ENCODE measurements around the gene LTBP3.
A peak's percentile ranks its signal among the peaks of the same experiment; 100 is the strongest.

Gene LTBP3

DNA sequence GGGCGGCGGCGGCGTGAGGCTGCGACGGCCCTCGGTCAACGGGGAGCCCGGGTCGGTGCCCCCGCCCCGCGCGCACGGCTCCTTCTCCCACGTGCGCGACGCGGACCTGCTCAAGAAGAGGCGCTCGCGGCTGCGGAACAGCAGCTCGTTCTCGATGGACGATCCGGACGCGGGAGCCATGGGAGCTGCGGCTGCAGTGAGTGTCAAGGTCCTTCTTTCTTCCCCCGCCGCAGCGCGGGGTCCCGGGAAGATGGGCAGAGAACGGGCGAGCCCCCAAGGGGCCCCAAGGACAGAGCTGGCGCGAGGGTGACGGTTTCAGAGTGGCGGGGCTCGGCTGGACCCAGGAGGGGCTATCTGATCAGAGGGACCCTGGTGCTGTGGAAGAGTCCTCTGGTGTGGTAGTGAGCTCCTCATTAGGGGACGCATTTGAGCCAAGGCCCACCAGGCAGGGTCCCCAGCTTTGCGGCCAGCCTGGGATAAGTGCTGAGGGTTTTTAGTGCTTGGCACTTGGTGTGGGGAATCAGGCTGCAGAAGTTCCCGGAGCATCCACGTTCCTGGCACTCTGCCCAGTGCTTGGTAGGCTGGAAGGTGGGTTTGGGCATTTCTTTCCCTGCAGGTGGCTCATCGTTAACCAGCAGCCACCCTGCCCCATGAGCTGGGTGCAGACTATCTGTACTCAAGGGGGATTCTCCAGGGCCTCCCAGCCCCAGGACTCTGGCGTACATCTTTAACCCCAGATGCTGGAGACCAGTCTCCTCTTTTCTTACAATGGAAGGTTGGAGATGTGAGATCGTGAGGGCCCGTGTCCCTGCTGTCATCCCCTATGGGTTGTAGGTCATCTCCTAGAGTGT is 27.5 kb upstream of the LTBP3 start:
- ATAC-seq: no peak
- DNase-seq: no peak

DNA sequence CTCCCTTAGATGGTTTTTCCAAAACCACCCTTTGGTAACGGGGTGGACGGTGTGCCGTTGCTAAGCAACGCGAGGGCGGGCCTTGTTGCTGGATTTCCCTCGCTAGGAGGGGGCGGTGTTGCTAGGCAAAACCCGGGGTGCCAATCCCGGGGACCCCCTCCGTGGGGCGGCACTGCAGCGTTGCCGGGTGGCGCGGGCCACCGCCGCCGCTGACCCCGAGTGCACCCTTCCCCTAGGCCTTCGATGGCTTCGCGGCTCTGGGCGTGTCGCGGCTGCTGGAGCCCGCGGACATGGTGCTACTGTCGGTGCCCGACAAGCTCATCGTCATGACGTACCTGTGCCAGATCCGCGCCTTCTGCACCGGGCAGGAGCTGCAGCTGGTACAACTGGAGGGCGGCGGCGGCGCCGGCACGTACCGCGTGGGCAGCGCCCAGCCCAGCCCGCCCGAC is 26.6 kb upstream of the LTBP3 start:
- ATAC-seq: no peak
- no peak for DNase-seq

DNA sequence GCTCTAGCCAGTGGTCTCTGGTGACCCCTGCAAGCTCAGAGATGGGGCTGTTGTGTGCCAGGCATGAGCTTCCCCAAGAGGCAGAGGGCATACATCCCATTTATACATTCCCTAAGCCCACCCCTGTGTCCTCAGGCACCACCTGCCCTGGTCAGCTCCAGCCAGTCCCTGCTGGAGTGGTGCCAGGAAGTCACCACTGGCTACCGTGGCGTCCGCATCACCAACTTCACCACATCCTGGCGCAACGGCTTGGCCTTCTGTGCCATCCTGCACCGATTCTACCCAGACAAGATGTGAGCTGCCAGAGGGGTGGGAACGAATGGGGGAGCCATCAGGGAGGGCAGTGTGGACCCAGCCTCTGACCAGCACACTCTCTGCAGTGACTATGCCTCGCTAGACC is 25.9 kb upstream of the LTBP3 start:
- no peak for ATAC-seq

DNA sequence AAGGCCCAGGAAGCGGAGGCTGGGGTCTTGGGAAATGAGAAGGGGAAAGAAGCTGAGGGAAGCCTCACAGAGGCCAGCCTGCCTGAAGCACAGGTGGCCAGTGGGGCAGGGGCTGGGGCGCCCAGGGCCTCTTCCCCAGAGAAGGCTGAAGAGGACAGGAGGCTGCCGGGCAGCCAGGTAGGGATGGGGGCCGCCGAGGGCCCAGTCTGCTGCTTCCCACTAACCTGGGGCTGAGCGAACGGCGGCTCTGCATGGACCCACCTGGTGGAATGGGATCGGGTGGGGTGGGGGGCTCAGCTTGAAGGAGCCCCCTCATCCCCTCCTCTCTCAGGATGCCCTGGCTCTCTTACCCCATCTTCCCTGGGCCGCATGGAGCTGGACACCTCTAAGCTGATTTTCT is 25.4 kb upstream of the LTBP3 start:
- ATAC-seq (no peak), DNase-seq (no peak)

More for the DNA sequence above, 25.9 kb upstream of the LTBP3 start:
- DNase-seq: no peak

DNA sequence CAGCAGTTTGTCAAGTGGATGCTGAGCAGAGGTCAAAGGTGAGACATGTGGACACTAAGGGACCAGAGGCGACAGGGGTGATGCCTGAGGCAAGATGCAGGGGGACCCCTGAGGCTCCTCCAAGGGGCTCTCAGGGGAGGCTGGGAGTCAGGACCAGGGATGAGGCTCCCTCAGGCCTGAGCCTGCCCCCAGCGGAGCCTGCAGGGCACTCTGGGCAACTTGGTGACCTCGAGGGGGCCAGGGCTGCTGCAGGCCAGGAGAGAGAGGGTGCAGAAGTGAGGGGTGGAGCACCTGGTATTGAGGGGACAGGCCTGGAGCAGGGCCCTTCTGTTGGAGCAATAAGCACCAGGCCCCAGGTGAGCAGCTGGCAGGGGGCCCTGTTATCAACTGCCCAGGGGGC is 23.8 kb upstream of the LTBP3 start:
- no peak for DNase-seq
- no peak for ATAC-seq

DNA sequence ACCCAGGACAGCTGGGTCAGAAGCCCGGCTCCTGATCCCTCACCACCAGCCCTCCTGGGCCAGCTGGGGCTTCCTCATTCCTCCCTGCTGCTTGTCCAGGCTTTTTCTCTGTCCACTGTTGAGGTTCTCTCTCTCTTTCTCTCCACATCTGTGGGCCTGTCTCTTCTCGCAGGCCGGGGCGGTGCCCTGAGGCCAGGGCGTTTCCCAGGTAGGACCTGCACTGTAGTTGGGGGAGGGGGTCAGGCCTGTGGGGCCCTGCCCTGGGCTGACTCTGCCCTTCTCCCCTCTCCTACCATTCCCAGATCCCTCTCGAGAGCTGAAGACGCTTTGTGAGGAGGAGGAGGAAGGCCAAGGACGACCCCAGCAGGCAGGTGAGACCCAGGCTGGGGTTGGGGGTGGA is 22.6 kb upstream of the LTBP3 start:
- ATAC-seq (no peak), DNase-seq (no peak)

DNA sequence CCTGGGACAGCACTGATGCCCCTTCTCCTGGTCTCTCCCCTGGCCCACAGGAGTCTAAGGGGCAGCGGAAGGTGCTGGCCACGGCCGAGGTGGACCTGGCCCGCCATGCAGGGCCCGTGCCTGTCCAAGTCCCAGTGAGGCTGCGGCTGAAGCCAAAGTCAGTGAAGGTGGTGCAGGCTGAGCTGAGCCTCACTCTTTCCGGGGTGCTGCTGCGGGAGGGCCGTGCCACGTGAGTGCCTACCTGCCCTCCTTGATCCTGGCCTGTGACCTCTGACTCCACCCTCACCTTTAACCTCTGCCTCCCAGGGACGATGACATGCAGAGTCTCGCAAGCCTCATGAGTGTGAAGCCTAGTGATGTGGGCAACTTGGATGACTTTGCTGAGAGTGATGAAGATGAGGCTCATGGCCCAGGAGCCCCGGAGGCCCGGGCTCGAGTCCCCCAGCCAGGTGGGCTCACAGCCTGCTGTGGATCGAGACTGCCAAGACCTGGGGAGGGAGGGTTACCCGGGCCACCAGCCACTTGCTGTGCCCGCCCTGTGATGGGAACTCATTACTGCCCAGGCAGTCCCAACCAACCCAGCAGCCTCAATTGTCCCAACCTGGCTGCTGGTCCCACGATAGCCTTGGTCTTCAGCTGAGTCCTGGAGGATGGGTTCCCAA is 22.0 kb upstream of the LTBP3 start:
- ATAC-seq (no peak), DNase-seq (no peak)

DNA sequence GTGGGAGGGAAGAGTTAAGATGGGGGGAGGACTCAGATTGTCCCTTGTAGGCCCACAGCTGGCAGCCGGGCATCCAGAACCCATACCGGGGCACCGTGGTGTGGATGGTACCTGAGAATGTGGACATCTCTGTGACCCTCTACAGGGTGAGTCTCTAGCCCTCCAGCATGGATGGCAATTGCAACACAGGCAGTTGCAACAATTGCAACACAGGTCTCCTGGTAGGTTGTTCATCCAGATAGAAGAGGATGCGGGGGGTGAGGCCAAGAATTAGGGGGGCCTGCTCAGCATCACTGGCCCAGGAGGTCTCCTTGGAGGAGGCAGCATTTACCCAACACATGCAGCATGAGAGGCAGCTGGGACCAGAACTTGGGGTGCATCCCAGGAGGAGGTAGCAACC is 21.1 kb upstream of the LTBP3 start:
- DNase-seq (no peak), ATAC-seq (no peak)

DNA sequence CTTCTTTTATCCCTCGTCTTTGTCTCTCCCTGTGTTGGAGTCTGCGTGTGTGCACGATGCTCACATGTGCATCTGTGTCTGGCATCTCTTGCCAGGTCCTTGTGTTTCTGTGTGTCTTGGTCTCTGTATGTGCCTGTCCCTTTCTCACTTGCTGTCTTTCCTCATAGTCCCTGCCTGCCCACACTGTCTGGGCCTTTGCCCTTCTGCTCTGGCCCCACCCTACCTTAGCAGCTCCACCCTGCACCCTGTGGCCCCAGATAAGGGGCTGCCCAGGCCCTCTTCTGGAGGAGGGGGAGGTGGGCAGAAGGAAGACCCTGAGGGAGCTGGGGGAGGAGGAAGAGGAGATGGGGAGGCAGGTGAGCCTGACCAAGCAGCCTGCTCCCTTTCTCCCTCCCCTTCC is 20.5 kb upstream of the LTBP3 start:
- DNase-seq: no peak

DNA sequence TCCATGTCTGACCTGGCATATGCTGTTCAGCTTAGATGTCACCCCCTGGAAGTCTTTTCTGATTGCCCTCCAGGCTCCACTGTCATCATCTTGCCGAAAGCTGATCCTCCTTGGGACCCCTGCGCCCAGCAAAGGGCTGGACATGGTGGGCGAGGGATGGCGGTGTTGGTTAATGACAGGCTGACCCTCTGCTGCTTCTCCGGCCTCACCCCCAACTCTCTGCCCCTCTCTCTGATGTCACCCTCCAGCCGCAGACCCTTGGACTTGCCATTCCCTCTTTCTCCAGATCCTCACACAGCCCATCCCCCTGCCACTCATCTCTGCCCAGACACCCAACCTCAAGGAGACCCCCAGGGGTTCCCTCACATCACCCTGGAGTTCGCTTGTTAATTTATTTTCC is 20.0 kb upstream of the LTBP3 start:
- ATAC-seq (no peak), DNase-seq (no peak)

More for the DNA sequence above, 20.5 kb upstream of the LTBP3 start:
- ATAC-seq: no peak

DNA sequence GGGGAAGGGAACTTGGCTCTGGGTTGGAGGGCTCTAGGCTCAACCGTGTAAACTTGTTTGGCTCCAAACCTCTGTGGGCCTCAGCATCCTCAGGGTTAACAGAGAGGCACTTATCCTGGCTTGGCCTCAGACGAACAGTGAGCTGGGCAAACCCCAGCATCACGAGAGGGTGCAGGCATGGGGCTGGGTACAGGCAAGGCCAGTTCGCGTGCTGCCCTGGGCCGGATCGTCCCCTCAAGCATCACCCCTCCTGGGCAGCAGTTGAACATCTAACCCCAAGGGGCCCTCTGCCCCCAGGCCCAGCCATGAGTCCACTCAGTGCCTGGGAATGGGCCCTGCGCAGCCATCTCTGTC is 19.6 kb upstream of the LTBP3 start:
- ATAC-seq (no peak), DNase-seq (no peak)

DNA sequence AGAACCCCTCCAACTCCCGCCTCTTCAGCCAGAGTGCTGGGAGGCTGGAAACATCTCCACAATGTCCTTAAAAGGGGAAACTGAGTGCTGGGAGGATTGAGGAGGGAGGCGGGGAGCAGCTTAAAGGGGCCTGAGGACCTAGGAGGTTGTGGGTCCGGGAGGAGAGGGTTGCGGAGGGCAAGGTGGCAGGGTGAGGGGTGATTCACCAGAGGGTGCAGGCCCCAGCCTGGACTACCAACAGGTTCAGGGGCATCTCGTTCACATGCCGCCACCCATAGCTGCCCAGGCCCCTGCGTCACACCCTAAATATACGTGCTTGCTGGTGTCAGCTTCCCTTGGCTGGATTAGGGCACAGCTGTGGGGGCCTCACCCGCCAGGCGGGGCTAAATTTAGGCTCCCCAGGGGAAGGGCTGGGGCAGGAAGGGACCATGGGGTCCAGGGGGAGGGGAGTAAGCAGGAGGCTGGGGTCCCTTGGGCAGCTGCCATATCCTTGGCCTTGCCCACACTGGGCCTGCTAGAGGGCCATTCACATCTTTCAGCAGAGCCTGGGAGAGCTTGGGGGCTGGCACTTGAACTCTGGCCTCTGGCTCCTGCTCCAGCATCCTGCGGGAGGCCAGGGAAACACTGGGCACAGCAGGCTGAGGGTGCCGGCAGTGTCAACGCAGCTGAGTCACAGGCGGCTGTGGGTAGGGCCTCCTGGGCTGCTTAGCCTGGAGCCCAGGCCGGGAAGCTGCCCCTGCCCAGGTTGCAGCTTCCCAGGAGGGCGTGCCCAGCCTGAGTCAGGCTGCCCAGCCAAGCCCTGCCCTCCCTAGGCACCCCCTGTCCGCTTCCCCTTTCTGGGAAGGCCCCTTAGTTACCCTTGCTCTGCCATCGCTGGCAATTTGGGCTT is 19.0 kb upstream of the LTBP3 start:
- DNase-seq: peak; percentile 61
- no peak for ATAC-seq

DNA sequence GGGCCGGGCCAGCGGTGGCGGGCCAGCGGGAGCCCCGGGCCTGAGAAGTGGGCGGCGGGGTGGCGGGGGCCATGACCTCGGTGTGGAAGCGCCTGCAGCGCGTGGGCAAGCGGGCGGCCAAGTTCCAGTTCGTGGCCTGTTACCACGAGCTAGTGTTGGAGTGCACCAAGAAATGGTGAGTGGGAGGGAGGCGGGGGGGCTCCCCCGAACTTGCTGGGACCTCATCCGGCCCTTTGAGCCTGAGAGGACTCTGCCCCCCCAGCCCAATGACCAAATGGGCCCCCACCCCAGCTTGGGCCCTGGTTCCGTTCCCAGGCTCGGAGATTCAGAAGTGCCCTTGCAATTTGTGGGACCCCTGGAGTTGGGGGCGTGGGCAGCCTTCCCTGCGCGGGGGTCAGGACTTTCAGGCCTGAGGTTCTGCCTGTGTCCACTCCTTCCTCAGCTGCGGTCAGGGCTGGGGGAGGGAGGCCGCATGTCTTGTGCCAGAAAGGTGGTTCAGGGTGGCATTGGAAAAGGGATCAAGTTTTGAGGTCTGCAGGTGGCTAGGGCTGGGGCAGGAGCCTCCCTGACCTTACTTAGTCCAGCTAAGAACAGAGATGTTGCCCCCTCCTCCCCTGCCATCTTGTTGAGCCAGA is 18.2 kb upstream of the LTBP3 start:
- DNase-seq: peak; percentile 59
- no peak for ATAC-seq

DNA sequence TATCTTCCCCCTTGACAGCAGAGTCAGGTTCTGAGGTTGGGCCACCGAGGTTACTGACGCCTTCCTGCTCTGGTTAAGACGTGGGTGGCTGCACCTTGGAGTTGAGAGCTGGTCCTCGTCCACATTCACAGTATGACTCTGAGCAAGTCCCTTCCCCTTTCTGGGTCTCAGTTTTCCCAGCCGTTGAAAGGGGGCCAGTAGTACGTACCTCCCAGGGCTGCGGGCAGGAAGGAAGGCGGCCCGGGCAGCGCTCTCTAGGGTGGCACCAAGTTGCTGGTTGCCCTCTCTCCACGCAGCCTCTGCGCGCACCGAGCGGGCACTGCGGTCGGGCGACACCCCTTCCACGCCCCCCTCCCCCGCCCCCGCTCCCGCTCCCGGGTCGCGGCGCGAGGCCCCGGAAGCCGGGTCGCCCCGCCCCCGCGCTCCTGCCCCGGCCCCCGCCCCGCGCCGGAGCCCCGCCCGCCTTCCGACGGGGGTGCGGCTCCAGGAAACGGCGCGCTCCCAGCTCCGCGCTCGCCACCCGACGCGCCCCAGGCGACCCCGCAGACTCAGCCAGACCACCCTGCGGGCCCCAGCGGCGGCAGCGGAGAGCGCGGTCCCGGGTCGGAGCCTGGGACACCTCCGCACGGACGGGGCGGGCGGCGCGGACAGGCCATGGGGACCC is 17.5 kb upstream of the LTBP3 start, which contains the start of gene EHBP1L1:
TSS of gene EHBP1L1 (plus strand) at position 486 of the 664 bp plus-strand sequence. CDS start 250 bp downstream, outside the sequence.
- ATAC-seq: peak; percentile 41
- DNase-seq: peak; percentile 85

DNA sequence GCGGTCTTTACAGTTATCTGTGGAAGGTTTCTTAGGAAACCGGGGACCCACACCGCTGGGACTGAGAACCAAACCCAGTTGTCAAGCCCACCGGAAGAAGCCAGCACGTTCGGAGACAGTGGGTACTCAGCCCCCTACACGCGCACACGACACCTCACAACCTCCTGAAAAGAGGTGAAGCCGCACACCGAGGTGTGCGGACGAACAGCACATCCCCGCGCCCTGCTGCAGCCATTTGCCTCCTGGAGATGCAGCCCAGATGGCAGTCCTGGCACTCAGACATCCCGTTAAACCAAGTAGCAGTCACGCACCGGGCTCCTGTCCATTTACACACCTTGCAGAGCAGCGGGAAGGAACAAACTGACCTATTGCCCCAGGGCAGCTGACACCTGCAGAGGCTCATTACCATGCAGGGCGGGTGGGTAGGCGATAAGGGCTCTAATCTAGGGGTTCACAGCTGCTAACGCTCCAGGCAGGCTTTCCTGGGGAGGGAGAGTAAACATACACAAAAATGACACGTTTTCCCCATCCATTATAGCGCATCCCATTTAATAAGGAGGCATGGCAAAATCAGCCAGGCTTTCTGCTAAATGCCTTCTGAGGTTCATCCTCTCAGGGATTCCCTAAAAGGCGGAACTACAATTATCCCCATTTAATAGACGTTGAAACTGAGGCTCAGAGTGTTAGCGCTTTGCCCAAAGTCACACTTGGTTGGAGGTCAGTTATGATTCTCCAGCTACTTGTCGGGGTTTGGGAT is 16.8 kb upstream of the LTBP3 start:
- ATAC-seq: no peak

DNA sequence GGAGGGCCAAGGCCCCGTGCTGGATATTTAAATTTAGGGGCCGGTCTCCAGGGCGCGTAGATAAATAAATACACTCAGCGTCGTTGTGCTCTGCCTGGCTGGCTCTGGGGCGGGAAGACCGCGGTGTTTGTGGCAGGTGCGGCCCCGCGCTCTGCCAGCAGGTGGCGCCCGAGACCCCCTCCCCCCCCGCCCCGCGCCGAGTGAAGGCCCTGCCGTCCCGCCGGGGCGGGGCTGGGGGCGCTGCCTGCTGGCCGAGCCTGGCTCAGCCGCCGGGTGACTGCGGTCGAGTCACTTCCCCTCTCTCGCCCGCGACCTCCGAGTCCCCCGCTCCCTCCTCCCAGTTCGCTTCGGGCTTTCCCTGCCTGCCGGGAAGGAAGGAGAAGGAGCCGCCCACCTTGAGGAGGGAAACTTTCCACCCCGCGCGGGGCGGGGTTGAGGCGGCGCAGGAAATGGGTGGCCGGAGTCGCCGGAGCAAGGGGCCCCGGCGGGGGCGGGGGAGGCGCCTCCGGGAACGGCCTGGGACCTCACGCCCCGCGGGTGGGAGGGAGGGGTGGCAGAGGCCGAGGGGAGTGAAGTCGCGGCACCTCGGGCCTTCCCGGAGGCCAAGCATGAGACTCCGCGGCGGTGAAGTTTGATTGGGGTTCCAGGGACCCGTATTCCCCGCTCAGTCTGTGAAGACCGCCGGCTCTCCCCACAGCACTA is 16.1 kb upstream of the LTBP3 start:
- DNase-seq (peak; percentile 95), ATAC-seq (peak; percentile 34)

More for the DNA sequence above, 16.8 kb upstream of the LTBP3 start:
- DNase-seq: peak; percentile 55

DNA sequence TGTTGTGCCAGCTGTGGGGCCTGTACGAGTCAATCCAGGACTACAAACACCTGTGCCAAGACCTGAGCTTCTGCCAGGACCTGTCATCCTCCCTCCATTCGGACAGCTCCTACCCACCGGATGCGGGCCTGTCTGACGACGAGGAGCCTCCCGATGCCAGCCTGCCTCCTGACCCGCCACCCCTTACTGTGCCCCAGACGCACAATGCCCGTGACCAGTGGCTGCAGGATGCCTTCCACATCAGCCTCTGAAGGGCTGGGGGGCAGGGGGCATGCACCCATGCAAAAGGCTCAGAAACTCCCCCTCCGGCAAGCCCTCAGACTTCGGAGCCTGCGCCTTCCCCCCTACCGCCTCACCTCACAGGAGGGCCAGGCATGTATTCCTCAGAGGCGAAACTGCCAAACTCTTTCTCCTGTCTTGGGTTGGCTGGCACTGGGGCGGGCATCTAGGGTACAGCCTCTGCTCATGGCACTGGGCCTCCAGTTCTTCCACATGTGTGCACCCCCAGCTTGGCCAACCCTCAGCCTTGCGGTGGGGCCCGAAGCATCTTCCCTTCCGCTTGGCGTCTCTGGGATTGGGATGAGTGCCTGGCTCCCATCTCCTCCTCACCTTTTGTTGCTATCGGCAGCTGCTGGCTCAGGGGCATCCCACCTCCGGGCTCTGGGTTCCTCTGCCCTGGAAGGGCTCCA is 15.4 kb upstream of the LTBP3 start:
- DNase-seq: no peak
- no peak for ATAC-seq

DNA sequence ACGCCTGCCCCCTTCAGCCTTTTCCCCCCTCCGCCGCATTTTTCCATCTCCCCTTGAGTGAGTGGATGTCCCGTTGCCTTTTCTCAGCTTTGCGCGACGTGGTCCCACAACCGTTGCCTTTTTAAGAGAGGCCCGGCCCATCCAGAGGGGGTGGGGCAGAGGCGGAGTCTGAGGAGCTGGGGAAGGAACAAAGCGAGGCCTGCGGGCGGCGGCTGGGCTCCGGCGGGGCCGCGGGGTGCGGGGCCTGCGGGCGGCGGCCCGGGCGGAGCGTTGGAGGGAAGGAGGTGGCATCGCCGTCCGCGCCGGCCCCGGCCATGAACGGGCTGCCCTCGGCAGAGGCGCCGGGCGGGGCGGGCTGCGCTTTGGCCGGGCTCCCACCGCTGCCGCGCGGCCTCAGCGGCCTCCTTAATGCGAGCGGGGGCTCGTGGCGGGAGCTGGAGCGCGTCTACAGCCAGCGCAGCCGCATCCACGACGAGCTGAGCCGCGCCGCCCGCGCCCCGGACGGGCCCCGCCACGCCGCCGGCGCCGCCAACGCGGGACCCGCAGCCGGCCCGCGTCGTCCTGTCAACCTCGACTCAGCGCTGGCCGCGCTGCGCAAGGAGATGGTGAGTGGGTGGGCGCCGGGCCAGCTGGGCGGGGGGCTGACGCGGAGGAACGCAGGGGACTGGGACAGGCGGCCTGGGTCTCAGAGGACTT is 14.3 kb upstream of the LTBP3 start, which contains the start of gene FAM89B:
TSS of gene FAM89B (plus strand) at position 183 of the 696 bp plus-strand sequence. CDS start at position 315, 132 bp downstream.
- ATAC-seq: no peak
- DNase-seq: peak; percentile 92

DNA sequence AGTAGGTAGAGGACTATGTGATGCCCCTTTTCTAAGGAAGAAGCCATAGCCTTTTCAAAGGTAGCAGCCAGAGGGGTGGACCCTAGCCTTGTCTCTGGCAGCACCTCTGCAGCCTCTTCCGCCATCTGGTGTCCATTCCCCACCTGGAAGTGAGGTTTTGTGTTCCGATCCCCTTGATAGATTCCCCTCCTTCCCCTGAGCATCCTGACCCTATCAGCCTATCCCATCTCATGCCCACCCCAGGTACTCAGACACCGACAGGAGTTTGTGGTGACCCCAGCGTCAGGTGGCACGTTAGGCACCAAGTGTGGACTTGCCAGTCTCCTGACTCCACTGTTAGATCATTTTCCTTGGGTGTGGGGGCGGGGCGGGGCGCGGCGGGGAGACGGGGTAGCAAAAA is 13.8 kb upstream of the LTBP3 start:
- no peak for ATAC-seq

More for the DNA sequence above, 13.8 kb upstream of the LTBP3 start:
- no peak for DNase-seq

Measured in stimulated activated naive CD8-positive, alpha-beta T cell treated with anti-CD3 and anti-CD28 coated beads, Interleukin-15, Interleukin-2, amounts not matched to agents 100 U/mL and 50 U/mL, for 24 hours (primary cell).